A673 (cell line): Measurements from ENCODE around the gene ERVW-1. TPM values are rescaled to one million over a fixed set of nuclear protein-coding genes. Genes with fewer than 3 reads are reported as not detected.

Source experiments
- BruUV-seq: library from RNA; stranded (reverse); fragments of 400-500 nt; replicated peaks from 2 replicates; lab custom pipeline; 2021; lab: Mats Ljungman, UMichigan
- CTCF ChIA-PET: fragments of 300-600 bp; sonication (Branson Sonifier 250); formaldehyde crosslinking; loops from one replicate; lab custom pipeline; 2022; ENCODE audit warnings: antibody characterized with exemption; lab: Charles Lee
- POLR2A ChIA-PET: fragments of 300-600 bp; sonication (Branson Sonifier 250); formaldehyde crosslinking; loops from one replicate; lab custom pipeline; 2022; ENCODE audit warnings: antibody characterized with exemption; ENCODE audit not compliant: low non-redundant PET; lab: Charles Lee
- DNase-seq: peaks from one replicate; pipeline ENCODE4 v3.0.0-alpha.2; 2015; ENCODE audit warnings: low spot score
- H3K27ac ChIP-seq: fragments of 200-600 bp; sonication (generic); 2 replicates; pipeline ENCODE4 v1.5.1; 2016; ENCODE audit warnings: mixed run types, low read depth, mild to moderate bottlenecking, mixed read lengths, antibody characterized with exemption, low read length; ENCODE audit not compliant: poor library complexity, severe bottlenecking
- H3K27me3 ChIP-seq: fragments of 200-600 bp; sonication (generic); replicated peaks from 2 replicates; pipeline ENCODE4 v1.6.1; 2017; ENCODE audit warnings: mixed run types, low read depth, mild to moderate bottlenecking, mixed read lengths, antibody characterized with exemption, low read length; ENCODE audit not compliant: insufficient read depth, poor library complexity
- H3K36me3 ChIP-seq: fragments of 200-600 bp; sonication (generic); 2 replicates; pipeline ENCODE4 v1.6.1; 2016; ENCODE audit warnings: mixed run types, mild to moderate bottlenecking, mixed read lengths, antibody characterized with exemption, low read length; ENCODE audit not compliant: insufficient read depth, poor library complexity, severe bottlenecking
- H3K4me1 ChIP-seq: fragments of 200-600 bp; sonication (generic); 2 replicates; pipeline ENCODE4 v1.6.1; 2017; ENCODE audit warnings: mixed run types, mild to moderate bottlenecking, mixed read lengths, antibody characterized with exemption, low read length; ENCODE audit not compliant: insufficient read depth, poor library complexity, severe bottlenecking
- H3K4me3 ChIP-seq: fragments of 200-600 bp; sonication (generic); 2 replicates; pipeline ENCODE4 v1.5.1; 2016; ENCODE audit warnings: low read depth, mixed run types, mild to moderate bottlenecking, mixed read lengths, low read length; ENCODE audit not compliant: poor library complexity, severe bottlenecking
- H3K9me3 ChIP-seq: fragments of 200-600 bp; sonication (generic); 2 replicates; pipeline ENCODE4 v1.6.1; 2016; ENCODE audit warnings: mixed run types, low read depth, mild to moderate bottlenecking, mixed read lengths, antibody characterized with exemption, low read length; ENCODE audit not compliant: poor library complexity, severe bottlenecking
- EZH2 ChIP-seq: fragments of 200-600 bp; sonication (generic); IDR thresholded peaks from 2 replicates; pipeline ENCODE4 v1.6.1; 2017; ENCODE audit warnings: borderline replicate concordance, low read depth, mild to moderate bottlenecking, mixed read lengths, antibody characterized with exemption, low read length; ENCODE audit not compliant: poor library complexity, severe bottlenecking
- intact Hi-C: fragments of 100-400 bp; cut with micrococcal nuclease; formaldehyde crosslinking; loops from one replicate; pipeline ENCODE4 v1.10.0; 2022; ENCODE audit not compliant: unreplicated experiment
- total RNA-seq: library from RNA; stranded (reverse); gene quantifications from 2 replicates; pipeline ENCODE4 v1.2.3, GENCODE V29; 2021
- TF ChIP-seq, protein P1 (sequence below): fragments of 300-800, 200-600 bp; sonication (generic); conservative IDR thresholded peaks from 2 replicates; pipeline ENCODE4 v1.5.1; 2017; ENCODE audit warnings: low read depth, mild to moderate bottlenecking, antibody characterized with exemption, low read length, moderate library complexity, mixed read lengths

The ERVW-1 gene
- total RNA-seq, 1 experiment from 2014 or later: not detected

DNA sequence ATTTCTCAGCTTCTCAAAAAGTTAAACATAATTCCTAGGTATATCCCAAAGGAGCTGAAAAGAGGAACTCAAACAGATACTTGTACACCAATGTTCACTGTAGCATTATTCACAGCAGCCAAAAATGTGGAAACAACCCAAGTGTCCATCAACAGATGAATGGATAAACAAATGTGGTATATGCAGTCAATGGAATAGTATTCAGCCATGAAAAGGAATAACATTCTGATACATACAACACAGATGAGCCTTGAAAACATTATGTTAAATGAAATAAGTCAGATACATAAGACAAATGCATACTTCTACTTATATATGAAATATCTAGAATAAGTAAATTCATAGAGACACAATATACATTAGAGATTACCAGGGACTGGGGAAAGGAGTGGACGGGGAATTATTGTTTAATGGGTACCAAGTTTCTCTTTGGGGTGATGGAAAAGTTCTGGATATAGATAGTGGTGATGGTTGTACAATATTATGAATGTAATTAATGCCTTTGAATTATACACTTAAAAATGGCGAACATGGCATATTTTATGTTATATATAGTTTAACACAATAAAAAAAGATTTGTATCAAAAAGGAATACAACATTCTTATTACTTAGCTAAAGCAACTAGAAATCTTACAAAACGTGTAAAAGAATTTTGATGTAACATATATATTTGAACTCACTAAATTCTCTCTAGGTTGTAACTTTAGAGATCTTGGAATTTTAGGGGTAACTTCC is 35.6 kb upstream of the ERVW-1 start:
- no peak overlapping the region for H3K4me3 ChIP-seq
- CTCF ChIA-PET: no interaction called here
- POLR2A ChIA-PET: no interaction called here

DNA sequence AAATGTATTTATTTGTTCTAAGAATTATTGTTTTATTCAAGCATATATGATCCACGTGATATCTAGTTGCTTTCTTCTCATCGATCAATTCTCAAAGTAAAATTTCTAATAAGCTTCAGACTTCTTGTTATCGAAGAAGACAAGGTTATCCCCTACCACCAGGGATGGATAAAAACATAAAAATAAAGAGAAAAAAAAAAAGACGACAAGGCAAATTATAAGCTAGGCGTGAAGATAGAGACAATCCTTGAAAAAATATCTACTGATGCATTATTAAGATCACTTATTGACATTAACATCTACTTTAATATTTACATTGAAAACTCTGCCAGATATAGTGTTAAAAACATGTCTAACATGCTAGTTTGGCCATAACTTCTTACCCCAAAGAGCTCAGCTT is 31.2 kb upstream of the ERVW-1 start:
- no peak overlapping the region for H3K27ac ChIP-seq
- no TSS peak for BruUV-seq
- TF ChIP-seq, protein P1, sequence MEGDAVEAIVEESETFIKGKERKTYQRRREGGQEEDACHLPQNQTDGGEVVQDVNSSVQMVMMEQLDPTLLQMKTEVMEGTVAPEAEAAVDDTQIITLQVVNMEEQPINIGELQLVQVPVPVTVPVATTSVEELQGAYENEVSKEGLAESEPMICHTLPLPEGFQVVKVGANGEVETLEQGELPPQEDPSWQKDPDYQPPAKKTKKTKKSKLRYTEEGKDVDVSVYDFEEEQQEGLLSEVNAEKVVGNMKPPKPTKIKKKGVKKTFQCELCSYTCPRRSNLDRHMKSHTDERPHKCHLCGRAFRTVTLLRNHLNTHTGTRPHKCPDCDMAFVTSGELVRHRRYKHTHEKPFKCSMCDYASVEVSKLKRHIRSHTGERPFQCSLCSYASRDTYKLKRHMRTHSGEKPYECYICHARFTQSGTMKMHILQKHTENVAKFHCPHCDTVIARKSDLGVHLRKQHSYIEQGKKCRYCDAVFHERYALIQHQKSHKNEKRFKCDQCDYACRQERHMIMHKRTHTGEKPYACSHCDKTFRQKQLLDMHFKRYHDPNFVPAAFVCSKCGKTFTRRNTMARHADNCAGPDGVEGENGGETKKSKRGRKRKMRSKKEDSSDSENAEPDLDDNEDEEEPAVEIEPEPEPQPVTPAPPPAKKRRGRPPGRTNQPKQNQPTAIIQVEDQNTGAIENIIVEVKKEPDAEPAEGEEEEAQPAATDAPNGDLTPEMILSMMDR: no peak
- TF ChIP-seq EZH2: no peak
- ChIA-PET CTCF (no interaction called here), POLR2A (no interaction called here)
- H3K4me3 ChIP-seq: no peak overlapping the region
- H3K9me3 ChIP-seq: no peaks in the 10 kb centered on the region
- H3K27me3 ChIP-seq: no peaks in the 10 kb centered on the region
- no peak for DNase-seq
- intact Hi-C loops: no loop called here
- H3K4me1 ChIP-seq: no peaks in the 10 kb centered on the region
- H3K36me3 ChIP-seq: no peaks in the 10 kb centered on the region

More for the DNA sequence above, 35.6 kb upstream of the ERVW-1 start:
- no peaks in the 10 kb centered on the region for H3K27me3 ChIP-seq
- BruUV-seq: no TSS peak
- DNase-seq: no peak
- intact Hi-C loops: no loop called here
- TF ChIP-seq EZH2: no peak
- TF ChIP-seq, protein P1: no peak
- no peaks in the 10 kb centered on the region for H3K4me1 ChIP-seq
- no peak overlapping the region for H3K27ac ChIP-seq
- H3K9me3 ChIP-seq: no peaks in the 10 kb centered on the region
- no peaks in the 10 kb centered on the region for H3K36me3 ChIP-seq

DNA sequence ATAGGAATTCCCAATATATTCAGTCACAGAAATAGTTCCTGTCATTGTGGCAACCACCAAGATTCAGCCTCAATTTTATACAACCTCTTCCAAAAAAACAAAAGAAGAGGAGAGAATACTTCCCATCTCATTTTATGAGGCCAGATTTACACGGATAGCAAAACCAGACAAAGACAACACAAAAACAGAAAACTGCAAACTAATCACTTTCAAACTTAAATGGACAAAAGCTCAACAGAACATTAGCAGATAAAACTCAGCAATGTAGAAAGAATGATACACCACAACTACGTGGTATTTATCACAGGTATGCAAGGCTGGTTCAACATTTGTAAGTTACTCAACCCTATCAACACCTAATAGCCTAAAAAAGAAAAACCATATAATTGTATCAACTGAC is 28.6 kb upstream of the ERVW-1 start:
- DNase-seq: no peak
- ChIA-PET POLR2A (no interaction called here), CTCF (interaction anchor here (0.6 kb wide), 1 partner anchor 21 kb away, joined by 3 read pairs; no protein-coding TSS in a partner anchor)
- TF ChIP-seq, protein P1: no peak
- no peak for TF ChIP-seq EZH2
- Histone ChIP-seq H3K27ac (no peak overlapping the region), H3K36me3 (no peaks in the 10 kb centered on the region), H3K4me3 (no peak overlapping the region), H3K27me3 (no peaks in the 10 kb centered on the region), H3K4me1 (no peaks in the 10 kb centered on the region), H3K9me3 (no peaks in the 10 kb centered on the region)
- intact Hi-C loops: no loop called here
- no TSS peak for BruUV-seq
